ENCODE results near the gene SLC7A1.

Gene SLC7A1

DNA sequence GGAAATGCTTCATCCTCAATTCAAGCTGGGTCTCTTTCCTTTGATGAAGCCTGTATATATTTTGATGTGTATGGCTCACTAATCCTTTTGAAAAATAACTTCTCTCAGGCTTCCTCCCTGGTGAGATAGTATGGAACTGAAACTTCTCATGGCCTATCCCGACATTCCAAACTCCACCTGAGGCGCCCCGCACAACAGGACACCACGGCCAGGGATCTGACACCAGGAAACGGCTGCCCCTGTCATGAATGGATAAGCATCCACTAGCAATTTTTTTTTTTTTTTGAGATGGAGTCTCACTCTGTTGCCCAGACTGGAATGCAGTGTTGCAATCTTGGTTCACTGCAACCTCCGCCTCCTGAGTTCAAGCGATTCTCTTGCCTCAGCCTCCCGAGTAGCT lies 16.4 kb downstream of the SLC7A1 start:
- Histone ChIP-seq H2BK15ac (ENCODE audit: low read length) (no peak overlapping the region), H2BK12ac (ENCODE audit: low read length) (no peak overlapping the region), H3K27me3 (ENCODE audit: control insufficient read depth in 3 of 3, insufficient read depth in 3 of 3, low read depth in 1 of 3, low read length in 3 of 3) (no peaks in the 10 kb centered on the region), H3K23ac (ENCODE audit: low read depth, low read length, poor library complexity) (no peak overlapping the region), H2BK5ac (ENCODE audit: low read length) (no peak overlapping the region), H4K91ac (ENCODE audit: low read depth, low read length, poor library complexity) (no peak overlapping the region), H3K4me2 (ENCODE audit: insufficient read depth, low read length, poor library complexity, severe bottlenecking) (no peak overlapping the region), H3K14ac (ENCODE audit: low read length) (no peak overlapping the region), H3K27ac (replicated peaks; ENCODE audit: low read length) (no peak overlapping the region), H2AFZ (ENCODE audit: low read length) (no peak overlapping the region), H3K18ac (ENCODE audit: low read length) (no peak overlapping the region), H2AK5ac (ENCODE audit: low read depth, low read length) (no peak overlapping the region), H3K4me1 (ENCODE audit: control insufficient read depth in 2 of 2, insufficient read depth in 1 of 2, low read depth in 1 of 2, low read length in 2 of 2) (peaks cover 0 to 14% of the 10 kb centered on the region in 2 donors), H3K36me3 (replicated peaks in 1 of 2; ENCODE audit: control insufficient read depth in 2 of 2, insufficient read depth in 2 of 2, low read length in 2 of 2) (no peaks in the 10 kb centered on the region), H3K4me3 (ENCODE audit: low read length in 2 of 2) (no peak overlapping the region), H3K4ac (ENCODE audit: low read length) (no peak overlapping the region), H2BK120ac (ENCODE audit: low read depth, low read length) (no peak overlapping the region), H4K8ac (ENCODE audit: low read depth, low read length) (no peak overlapping the region), H3K9me3 (replicated peaks in 1 of 2; ENCODE audit: control insufficient read depth in 2 of 2, insufficient read depth in 1 of 2, low read depth in 1 of 2, low read length in 2 of 2) (no peaks in the 10 kb centered on the region), H3K79me1 (ENCODE audit: low read depth, low read length) (peaks cover 6% of the 10 kb centered on the region), H3K9ac (ENCODE audit: low read depth, low read length, poor library complexity) (no peak overlapping the region)
- DNase-seq (ENCODE audit: low spot score): no peak
- WGBS, 2 donors (ENCODE audit: extremely low coverage in 2 of 2, insufficient read length in 2 of 2, insufficient replicate concordance in 1 of 2): no CpG with 5 or more reads among the region's 8 CpGs

DNA sequence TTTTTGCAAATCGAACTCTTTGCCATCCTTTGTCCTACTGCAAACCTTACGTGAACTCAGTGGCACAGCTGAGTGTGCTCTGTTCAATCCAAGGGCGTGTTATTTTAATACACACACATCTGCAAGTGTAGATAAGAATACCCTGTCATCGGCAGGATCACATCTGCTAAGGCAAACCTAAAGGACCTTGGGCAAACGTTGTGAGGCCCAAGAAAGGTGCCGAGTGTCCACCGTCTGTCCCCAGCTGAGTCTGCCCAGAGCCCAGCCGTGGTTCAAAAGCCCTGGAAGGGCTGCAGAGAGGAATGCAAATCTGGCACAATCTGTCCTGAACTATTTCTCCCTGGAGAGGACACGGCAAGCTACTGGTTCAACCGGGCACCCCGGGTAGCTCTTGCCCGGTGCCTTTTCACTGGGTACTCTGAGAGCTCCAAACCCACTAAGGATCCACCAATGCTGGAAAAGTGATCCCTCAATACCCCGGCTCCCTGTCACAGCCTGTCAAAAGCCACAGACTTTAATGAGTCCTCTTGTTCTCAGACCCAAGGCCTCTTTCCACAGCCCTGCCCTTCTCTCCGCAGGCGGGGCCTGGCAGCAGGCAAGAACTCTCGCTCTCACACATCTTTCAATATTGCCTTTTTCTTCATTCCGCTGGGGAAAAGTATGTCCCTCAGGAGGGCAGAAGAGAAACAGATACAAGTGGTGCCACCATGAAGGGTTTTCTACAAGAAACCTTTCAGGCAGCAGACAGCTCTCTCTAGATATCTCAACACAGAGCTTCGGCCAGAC lies 17.0 kb downstream of the SLC7A1 start:
- Histone ChIP-seq H2AFZ (ENCODE audit: low read length) (no peak overlapping the region), H2BK15ac (ENCODE audit: low read length) (no peak overlapping the region), H3K23ac (ENCODE audit: low read depth, low read length, poor library complexity) (no peak overlapping the region), H3K9me3 (replicated peaks in 1 of 2; ENCODE audit: control insufficient read depth in 2 of 2, insufficient read depth in 1 of 2, low read depth in 1 of 2, low read length in 2 of 2) (no peaks in the 10 kb centered on the region), H3K4ac (ENCODE audit: low read length) (no peak overlapping the region), H3K14ac (ENCODE audit: low read length) (no peak overlapping the region), H2AK5ac (ENCODE audit: low read depth, low read length) (no peak overlapping the region), H3K79me1 (ENCODE audit: low read depth, low read length) (peaks cover 6% of the 10 kb centered on the region), H3K27me3 (ENCODE audit: control insufficient read depth in 3 of 3, insufficient read depth in 3 of 3, low read depth in 1 of 3, low read length in 3 of 3) (no peaks in the 10 kb centered on the region), H3K4me3 (ENCODE audit: low read length in 2 of 2) (no peak overlapping the region), H2BK120ac (ENCODE audit: low read depth, low read length) (no peak overlapping the region), H4K91ac (ENCODE audit: low read depth, low read length, poor library complexity) (no peak overlapping the region), H3K4me2 (ENCODE audit: insufficient read depth, low read length, poor library complexity, severe bottlenecking) (no peak overlapping the region), H2BK5ac (ENCODE audit: low read length) (no peak overlapping the region), H4K8ac (ENCODE audit: low read depth, low read length) (no peak overlapping the region), H3K27ac (replicated peaks; ENCODE audit: low read length) (no peak overlapping the region), H3K36me3 (replicated peaks in 1 of 2; ENCODE audit: control insufficient read depth in 2 of 2, insufficient read depth in 2 of 2, low read length in 2 of 2) (no peaks in the 10 kb centered on the region), H3K4me1 (ENCODE audit: control insufficient read depth in 2 of 2, insufficient read depth in 1 of 2, low read depth in 1 of 2, low read length in 2 of 2) (peaks cover 0 to 16% of the 10 kb centered on the region in 2 donors), H2BK12ac (ENCODE audit: low read length) (no peak overlapping the region), H3K9ac (ENCODE audit: low read depth, low read length, poor library complexity) (no peak overlapping the region), H3K18ac (ENCODE audit: low read length) (no peak overlapping the region)
- WGBS, 2 donors (ENCODE audit: extremely low coverage in 2 of 2, insufficient read length in 2 of 2, insufficient replicate concordance in 1 of 2): no CpG with 5 or more reads among the region's 18 CpGs
- DNase-seq (ENCODE audit: low spot score): no peak

DNA sequence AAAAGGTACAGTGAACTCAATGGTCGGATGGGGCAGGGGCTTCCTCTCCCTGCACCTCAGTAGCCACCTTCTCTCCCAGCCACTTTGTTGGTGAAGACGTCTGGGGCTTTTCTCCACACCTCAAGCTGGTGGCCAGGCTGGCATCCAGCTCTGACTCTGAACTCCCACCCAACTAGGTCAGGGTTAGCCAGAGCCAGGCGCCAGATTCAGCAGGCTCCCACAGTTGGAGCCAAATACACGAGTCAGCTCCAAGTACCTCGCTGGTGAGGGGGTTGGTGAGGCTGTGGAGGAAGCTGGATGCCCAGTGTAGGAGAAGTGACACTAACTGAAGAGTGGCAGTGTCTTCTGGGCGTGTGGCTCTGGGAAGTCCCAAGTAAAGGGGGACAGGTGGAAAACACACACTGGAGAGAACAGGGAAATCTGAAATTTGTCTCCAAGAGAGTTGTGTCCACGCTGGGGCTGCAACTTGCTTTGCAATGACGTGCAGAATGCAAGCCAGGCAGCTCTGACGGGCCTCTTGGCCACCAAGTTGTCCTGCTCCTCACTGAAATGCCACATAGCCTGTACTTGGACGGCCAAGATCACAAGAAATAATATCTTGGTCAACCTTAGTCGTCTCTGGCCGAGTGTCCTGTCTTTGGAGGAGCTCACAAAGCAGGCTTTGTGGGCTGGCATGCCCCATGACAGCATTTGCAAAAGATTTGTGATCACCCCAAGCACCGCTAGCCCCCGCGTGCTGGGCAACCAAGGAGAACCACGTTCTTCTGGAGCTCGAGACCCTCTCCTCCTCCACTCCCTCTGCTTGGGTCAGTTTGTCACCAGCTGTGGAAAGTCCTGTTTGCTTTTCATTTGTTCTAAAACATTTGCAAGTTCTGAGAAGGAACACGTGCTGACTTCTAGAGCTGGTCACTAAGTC lies 18.1 kb downstream of the SLC7A1 start:
- H3K36me3 ChIP-seq (replicated peaks in 1 of 2; ENCODE audit: control insufficient read depth in 2 of 2, insufficient read depth in 2 of 2, low read length in 2 of 2): no peaks in the 10 kb centered on the region
- H3K4me1 ChIP-seq (ENCODE audit: control insufficient read depth in 2 of 2, insufficient read depth in 1 of 2, low read depth in 1 of 2, low read length in 2 of 2): peaks cover 3 to 12% of the 10 kb centered on the region in 2 donors
- H4K91ac ChIP-seq (ENCODE audit: low read depth, low read length, poor library complexity): no peak overlapping the region
- H3K9me3 ChIP-seq (replicated peaks in 1 of 2; ENCODE audit: control insufficient read depth in 2 of 2, insufficient read depth in 1 of 2, low read depth in 1 of 2, low read length in 2 of 2): no peaks in the 10 kb centered on the region
- no peak overlapping the region for H2BK12ac ChIP-seq (ENCODE audit: low read length)
- no peak overlapping the region for H2AK5ac ChIP-seq (ENCODE audit: low read depth, low read length)
- H3K4me2 ChIP-seq (ENCODE audit: insufficient read depth, low read length, poor library complexity, severe bottlenecking): no peak overlapping the region
- H3K18ac ChIP-seq (ENCODE audit: low read length): no peak overlapping the region
- H3K27me3 ChIP-seq (ENCODE audit: control insufficient read depth in 3 of 3, insufficient read depth in 3 of 3, low read depth in 1 of 3, low read length in 3 of 3): no peaks in the 10 kb centered on the region
- no peak for DNase-seq (ENCODE audit: low spot score)
- peaks cover 13% of the 10 kb centered on the region for H3K79me1 ChIP-seq (ENCODE audit: low read depth, low read length)
- H3K14ac ChIP-seq (ENCODE audit: low read length): no peak overlapping the region
- peak overlapping the region in 1 of 2 donors; percentile 51 for H3K4me3 ChIP-seq (ENCODE audit: low read length in 2 of 2)
- H4K8ac ChIP-seq (ENCODE audit: low read depth, low read length): no peak overlapping the region
- H3K27ac ChIP-seq (replicated peaks; ENCODE audit: low read length): no peak overlapping the region
- no peak overlapping the region for H2BK5ac ChIP-seq (ENCODE audit: low read length)
- WGBS, 2 donors (ENCODE audit: extremely low coverage in 2 of 2, insufficient read length in 2 of 2, insufficient replicate concordance in 1 of 2): no CpG with 5 or more reads among the region's 18 CpGs
- no peak overlapping the region for H3K9ac ChIP-seq (ENCODE audit: low read depth, low read length, poor library complexity)
- no peak overlapping the region for H2AFZ ChIP-seq (ENCODE audit: low read length)
- H2BK15ac ChIP-seq (ENCODE audit: low read length): no peak overlapping the region
- no peak overlapping the region for H2BK120ac ChIP-seq (ENCODE audit: low read depth, low read length)
- H3K23ac ChIP-seq (ENCODE audit: low read depth, low read length, poor library complexity): no peak overlapping the region
- no peak overlapping the region for H3K4ac ChIP-seq (ENCODE audit: low read length)

DNA sequence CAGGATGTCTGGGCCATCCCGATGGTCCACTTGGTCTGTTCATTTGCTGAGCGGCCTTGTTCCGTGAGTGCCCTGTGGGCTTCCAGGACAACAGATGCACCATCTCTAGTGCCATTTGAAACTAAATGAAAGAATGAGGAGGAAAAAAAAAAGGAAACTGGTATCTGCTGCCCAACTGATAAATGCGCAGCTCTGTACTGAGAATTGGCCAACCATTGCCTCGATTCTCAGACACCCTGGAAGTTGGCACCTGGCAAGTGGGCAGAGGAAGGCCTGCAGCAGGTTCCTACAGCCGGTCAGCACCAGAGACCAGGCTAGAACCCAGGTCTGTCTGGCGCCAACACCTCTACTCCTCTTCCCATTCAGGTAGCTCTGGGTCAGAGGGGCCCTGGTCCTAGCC lies 18.9 kb downstream of the SLC7A1 start:
- Histone ChIP-seq H3K18ac (ENCODE audit: low read length) (no peak overlapping the region), H3K9ac (ENCODE audit: low read depth, low read length, poor library complexity) (no peak overlapping the region), H3K23ac (ENCODE audit: low read depth, low read length, poor library complexity) (no peak overlapping the region), H2BK15ac (ENCODE audit: low read length) (no peak overlapping the region), H3K4me2 (ENCODE audit: insufficient read depth, low read length, poor library complexity, severe bottlenecking) (no peak overlapping the region), H2BK120ac (ENCODE audit: low read depth, low read length) (no peak overlapping the region), H4K8ac (ENCODE audit: low read depth, low read length) (no peak overlapping the region), H3K27me3 (ENCODE audit: control insufficient read depth in 3 of 3, insufficient read depth in 3 of 3, low read depth in 1 of 3, low read length in 3 of 3) (no peaks in the 10 kb centered on the region), H3K4ac (ENCODE audit: low read length) (no peak overlapping the region), H3K36me3 (replicated peaks in 1 of 2; ENCODE audit: control insufficient read depth in 2 of 2, insufficient read depth in 2 of 2, low read length in 2 of 2) (no peaks in the 10 kb centered on the region), H3K14ac (ENCODE audit: low read length) (no peak overlapping the region), H2AK5ac (ENCODE audit: low read depth, low read length) (no peak overlapping the region), H3K4me3 (ENCODE audit: low read length in 2 of 2) (no peak overlapping the region), H3K9me3 (replicated peaks in 1 of 2; ENCODE audit: control insufficient read depth in 2 of 2, insufficient read depth in 1 of 2, low read depth in 1 of 2, low read length in 2 of 2) (no peaks in the 10 kb centered on the region), H2AFZ (ENCODE audit: low read length) (no peak overlapping the region), H3K4me1 (ENCODE audit: control insufficient read depth in 2 of 2, insufficient read depth in 1 of 2, low read depth in 1 of 2, low read length in 2 of 2) (peaks cover 3 to 7% of the 10 kb centered on the region in 2 donors), H4K91ac (ENCODE audit: low read depth, low read length, poor library complexity) (no peak overlapping the region), H2BK5ac (ENCODE audit: low read length) (no peak overlapping the region), H3K27ac (replicated peaks; ENCODE audit: low read length) (no peak overlapping the region), H2BK12ac (ENCODE audit: low read length) (no peak overlapping the region), H3K79me1 (ENCODE audit: low read depth, low read length) (peaks cover 14% of the 10 kb centered on the region)
- no peak for DNase-seq (ENCODE audit: low spot score)
- WGBS, 2 donors (ENCODE audit: extremely low coverage in 2 of 2, insufficient read length in 2 of 2, insufficient replicate concordance in 1 of 2): no CpG with 5 or more reads among the region's 7 CpGs
